Mesendoderm (in vitro differentiated cells): ENCODE results near the gene ALPK1. TPM values are rescaled to one million over a fixed set of nuclear protein-coding genes. Genes with fewer than 3 reads are reported as not detected.

Experiments used
- DNase-seq: peaks from one replicate; pipeline ENCODE4 v3.0.0; 2013
- H2AK5ac ChIP-seq: 2 replicates; pipeline ENCODE4 v1.6.1; 2013; ENCODE audit warnings: low read length, inconsistent platforms
- H2BK120ac ChIP-seq: 2 replicates; pipeline ENCODE4 v1.6.1; 2013; ENCODE audit warnings: low read depth, mild to moderate bottlenecking, low read length, moderate library complexity, mixed read lengths
- H2BK15ac ChIP-seq: replicated peaks from 2 replicates; pipeline ENCODE4 v1.6.1; 2013; ENCODE audit warnings: low read depth, mild to moderate bottlenecking, moderate library complexity
- H2BK5ac ChIP-seq: 2 replicates; pipeline ENCODE4 v1.6.1; 2013; ENCODE audit warnings: low read length, inconsistent platforms
- H3K18ac ChIP-seq: 2 replicates; pipeline ENCODE4 v1.6.1; 2013; ENCODE audit warnings: mild to moderate bottlenecking, low read length, mixed read lengths
- H3K23ac ChIP-seq: one replicate; pipeline ENCODE4 v1.6.1; 2013; ENCODE audit warnings: low read length
- H3K27ac ChIP-seq: 2 replicates; pipeline ENCODE4 v1.5.1; 2013; ENCODE audit warnings: low read depth, mild to moderate bottlenecking, inconsistent platforms, low read length, moderate library complexity
- H3K27me3 ChIP-seq: 2 replicates; pipeline ENCODE4 v1.6.1; 2013; ENCODE audit warnings: low read length, control low read depth, mild to moderate bottlenecking, inconsistent platforms; ENCODE audit not compliant: insufficient read depth, poor library complexity
- H3K36me3 ChIP-seq: 2 replicates; pipeline ENCODE4 v1.6.1; 2013; ENCODE audit warnings: low read length, inconsistent platforms; ENCODE audit not compliant: control insufficient read depth, insufficient read depth
- H3K4ac ChIP-seq: one replicate; pipeline ENCODE4 v1.6.1; 2013; ENCODE audit warnings: low read depth, mild to moderate bottlenecking, low read length, moderate library complexity
- H3K4me1 ChIP-seq: 2 replicates; pipeline ENCODE4 v1.6.1; 2013; ENCODE audit warnings: low read depth, low read length, inconsistent platforms; ENCODE audit not compliant: control insufficient read depth
- H3K4me2 ChIP-seq: 2 replicates; pipeline ENCODE4 v1.6.1; 2013; ENCODE audit warnings: low read length
- H3K4me3 ChIP-seq: 2 replicates; pipeline ENCODE4 v1.5.1; 2013; ENCODE audit warnings: mild to moderate bottlenecking, low read length
- H3K56ac ChIP-seq: one replicate; pipeline ENCODE4 v1.6.1; 2013; ENCODE audit warnings: low read length
- H3K79me1 ChIP-seq: 2 replicates; pipeline ENCODE4 v1.6.1; 2013; ENCODE audit warnings: low read length, inconsistent platforms
- H3K79me2 ChIP-seq: 2 replicates; pipeline ENCODE4 v1.6.1; 2013; ENCODE audit warnings: mild to moderate bottlenecking, low read length; ENCODE audit not compliant: control insufficient read depth, insufficient read depth
- H3K9ac ChIP-seq: 2 replicates; pipeline ENCODE4 v1.6.1; 2013; ENCODE audit warnings: low read length, inconsistent platforms
- H4K5ac ChIP-seq: one replicate; pipeline ENCODE4 v1.6.1; 2013; ENCODE audit warnings: low read length
- H4K8ac ChIP-seq: one replicate; pipeline ENCODE4 v1.6.1; 2013; ENCODE audit warnings: low read depth, mild to moderate bottlenecking, control low read depth, low read length, moderate library complexity
- WGBS: extraction: QIAGEN DNeasy Blood & Tissue Kit; methylation state at CpG from one replicate; pipeline ENCODE4 v1.1.7; 2013; ENCODE audit warnings: low lambda C conversion rate, missing lambda C conversion rate; ENCODE audit not compliant: insufficient coverage; ENCODE audit errors: extremely low coverage; 5-methylcytosine and 5-hydroxymethylcytosine counted together
- polyA plus RNA-seq, 2 experiments: library from polyadenylated mRNA; stranded (reverse); fragments of 200-250 nt; gene quantifications; one replicate each; pipeline ENCODE4 v1.2.3, GENCODE V29; 2013

Gene ALPK1
- 0.10 TPM for polyA plus RNA-seq (2013, experiment 1 of 2)
- 0.28 TPM for polyA plus RNA-seq (2013, experiment 2 of 2)

DNA sequence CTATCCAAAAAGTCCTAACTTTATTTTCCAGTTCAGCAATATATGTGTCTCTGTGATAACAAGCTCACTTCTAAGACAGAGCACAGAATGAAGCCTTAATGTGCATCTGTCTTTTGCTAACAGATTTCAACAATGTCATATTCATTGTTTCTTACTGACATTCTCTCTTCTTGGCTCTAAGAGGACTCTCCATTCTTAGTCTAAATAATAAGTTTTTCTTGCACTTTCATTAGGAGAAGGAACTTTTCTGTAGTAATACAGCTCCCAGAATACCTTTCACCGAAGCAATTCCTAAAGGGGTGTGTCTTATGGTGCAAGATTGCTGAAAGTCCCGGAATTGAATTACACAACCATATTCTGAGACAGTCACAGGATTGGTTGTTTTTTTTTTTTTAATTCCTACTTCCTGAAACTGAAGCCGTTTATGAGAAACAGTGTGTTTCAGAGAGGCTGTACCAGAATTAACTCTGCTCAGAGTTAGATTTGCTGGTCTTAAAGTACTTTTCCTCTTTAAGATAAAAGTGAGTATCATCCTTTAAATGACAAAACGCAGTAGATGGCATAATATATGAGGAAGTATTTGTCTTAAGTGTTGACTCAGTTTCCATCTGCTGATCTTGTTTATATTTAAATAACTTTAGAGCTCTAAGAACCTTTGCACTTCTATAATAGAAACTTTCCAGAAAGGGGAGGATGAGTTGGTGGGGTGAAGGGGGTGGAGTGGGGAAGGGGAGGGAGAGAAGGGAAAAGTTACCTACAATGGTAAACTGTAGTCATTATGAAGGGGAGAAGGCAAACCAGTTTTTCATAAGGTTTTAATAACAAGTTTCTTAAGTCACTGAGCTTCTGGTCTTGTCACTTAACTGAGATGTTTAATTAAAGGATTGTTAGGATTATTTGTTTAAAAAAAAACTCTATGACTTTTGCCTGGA is at the start of gene ALPK1:
Gene ALPK1 (plus strand): TSS at position 421 of the 932 bp plus-strand sequence.
- H4K8ac ChIP-seq = no peak within 1 kb of the TSS
- H3K4me2 ChIP-seq = no peak within 1 kb of the TSS
- H2BK15ac ChIP-seq = no peak within 1 kb of the TSS
- no peak within 1 kb of the TSS for H3K18ac ChIP-seq
- H2BK5ac ChIP-seq = no peak within 1 kb of the TSS
- no peak within 1 kb of the TSS for H3K9ac ChIP-seq
- WGBS = no CpG with 5 or more reads among the region's 4 CpGs
- no peak for DNase-seq
- no peak within 1 kb of the TSS for H3K4me3 ChIP-seq
- no peak within 1 kb of the TSS for H4K5ac ChIP-seq
- no peaks in the 10 kb centered on the region for H3K27me3 ChIP-seq
- no peak within 1 kb of the TSS for H3K23ac ChIP-seq
- no peak within 1 kb of the TSS for H3K56ac ChIP-seq
- no peaks in the 10 kb centered on the region for H3K36me3 ChIP-seq
- no peak within 1 kb of the TSS for H2BK120ac ChIP-seq
- no peak within 1 kb of the TSS for H3K4ac ChIP-seq
- no peaks in the 10 kb centered on the region for H3K79me2 ChIP-seq
- H3K79me1 ChIP-seq = no peaks in the 10 kb centered on the region
- no peaks in the 10 kb centered on the region for H3K4me1 ChIP-seq
- H2AK5ac ChIP-seq = no peak within 1 kb of the TSS
- no peak within 1 kb of the TSS for H3K27ac ChIP-seq

DNA sequence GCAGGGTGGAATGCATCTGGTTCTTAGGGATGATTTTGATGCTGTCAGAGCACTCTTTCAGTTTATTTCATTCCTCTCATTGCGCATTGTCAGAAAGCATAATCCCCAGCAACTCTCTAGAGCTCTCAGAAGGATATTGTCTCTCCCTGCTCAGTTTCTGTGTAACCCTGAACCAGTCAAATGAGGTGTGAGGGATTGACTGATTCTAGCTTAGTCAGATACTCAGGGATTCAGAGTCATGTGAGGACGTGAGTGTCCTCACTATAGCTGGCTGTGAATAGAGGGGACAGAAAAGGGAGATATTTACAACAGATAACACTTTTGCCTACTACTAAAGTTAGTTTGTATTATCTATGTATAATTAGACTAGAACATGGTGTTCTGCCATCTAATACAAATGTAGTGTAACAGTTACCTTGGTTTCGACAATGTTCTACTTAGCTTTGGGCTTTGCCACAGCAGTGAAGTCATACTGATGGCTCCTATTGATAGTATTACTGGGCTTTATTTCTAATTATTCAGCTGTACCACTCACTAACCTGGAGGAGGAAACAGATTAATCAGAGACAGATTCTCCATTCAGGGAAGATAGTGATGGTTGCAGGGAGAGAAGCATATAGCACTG is 46.0 kb upstream of the ALPK1 start:
- WGBS = no CpG with 5 or more reads among the region's 3 CpGs
- Histone ChIP-seq H3K9ac (no peak overlapping the region), H4K8ac (no peak overlapping the region), H2BK5ac (no peak overlapping the region), H3K27me3 (no peaks in the 10 kb centered on the region), H3K79me2 (peaks cover 3% of the 10 kb centered on the region), H2BK15ac (no peak overlapping the region), H3K23ac (no peak overlapping the region), H3K4me1 (no peaks in the 10 kb centered on the region), H3K18ac (no peak overlapping the region), H3K4me2 (no peak overlapping the region), H3K27ac (no peak overlapping the region), H3K36me3 (no peaks in the 10 kb centered on the region), H3K4me3 (no peak overlapping the region), H2AK5ac (no peak overlapping the region), H3K79me1 (no peaks in the 10 kb centered on the region), H4K5ac (no peak overlapping the region), H3K4ac (no peak overlapping the region), H3K56ac (no peak overlapping the region), H2BK120ac (no peak overlapping the region)
- peak; percentile 26 for DNase-seq

DNA sequence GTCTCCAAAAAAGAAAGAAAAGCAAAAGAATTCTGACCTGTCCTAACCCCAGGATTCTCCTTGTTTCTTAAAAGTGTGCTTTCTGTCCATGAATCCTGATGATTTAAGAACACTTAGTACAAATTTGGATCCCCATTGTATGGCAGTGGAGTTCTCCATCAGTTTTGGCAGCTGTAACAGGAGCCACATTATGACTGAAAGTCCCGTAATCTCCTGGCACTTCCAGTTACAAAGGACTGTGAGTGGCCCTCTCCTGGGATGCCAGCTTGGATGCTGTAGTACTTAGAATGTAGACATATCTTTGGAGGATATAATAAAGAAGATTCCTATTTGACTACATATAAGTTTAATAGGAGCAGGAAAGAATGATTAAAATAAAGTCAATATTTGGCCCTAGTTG is 44.9 kb upstream of the ALPK1 start:
- Histone ChIP-seq H3K18ac (no peak overlapping the region), H3K27me3 (no peaks in the 10 kb centered on the region), H3K4me3 (no peak overlapping the region), H3K56ac (no peak overlapping the region), H3K4me2 (no peak overlapping the region), H3K27ac (no peak overlapping the region), H2AK5ac (no peak overlapping the region), H3K36me3 (no peaks in the 10 kb centered on the region), H3K79me1 (no peaks in the 10 kb centered on the region), H2BK15ac (no peak overlapping the region), H3K79me2 (peaks cover 3% of the 10 kb centered on the region), H3K4ac (no peak overlapping the region), H3K4me1 (no peaks in the 10 kb centered on the region), H4K5ac (no peak overlapping the region), H3K23ac (no peak overlapping the region), H4K8ac (no peak overlapping the region), H2BK5ac (no peak overlapping the region), H3K9ac (no peak overlapping the region), H2BK120ac (no peak overlapping the region)
- no CpG with 5 or more reads among the region's 1 CpG for WGBS
- no peak for DNase-seq

DNA sequence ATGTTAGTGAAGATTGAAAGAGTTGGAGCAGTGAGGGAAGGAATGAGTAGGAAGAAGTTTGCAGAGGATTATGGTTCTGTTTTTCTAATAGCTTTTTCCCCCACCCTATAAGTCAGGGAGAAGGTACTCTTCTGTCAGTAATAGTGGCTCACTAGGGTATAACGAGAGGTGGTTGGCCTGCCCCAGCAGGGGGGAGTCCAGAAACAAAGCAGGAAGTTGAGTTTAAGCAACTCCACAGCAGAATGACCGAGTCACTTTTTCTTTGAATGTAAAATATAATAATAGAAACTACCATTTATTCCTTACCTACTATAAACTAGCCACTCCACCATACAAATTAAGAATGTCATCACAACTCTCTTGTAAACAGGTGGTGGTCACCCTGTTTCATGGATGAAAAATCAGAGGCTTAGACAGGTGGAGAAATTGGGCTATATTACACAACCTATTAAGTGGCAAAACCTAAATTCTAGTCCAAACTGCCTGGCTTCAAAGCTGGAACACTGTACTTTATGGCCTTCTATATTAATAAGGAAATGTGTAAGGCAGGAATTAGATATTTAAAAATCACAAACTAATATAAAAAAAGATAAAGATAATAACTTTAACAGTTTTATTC is 43.7 kb upstream of the ALPK1 start:
- Histone ChIP-seq H3K4me2 (no peak overlapping the region), H3K23ac (no peak overlapping the region), H4K5ac (no peak overlapping the region), H2BK5ac (no peak overlapping the region), H3K9ac (no peak overlapping the region), H3K18ac (no peak overlapping the region), H4K8ac (no peak overlapping the region), H3K4ac (no peak overlapping the region), H3K79me1 (no peaks in the 10 kb centered on the region), H2AK5ac (no peak overlapping the region), H3K56ac (no peak overlapping the region), H3K79me2 (peaks cover 3% of the 10 kb centered on the region), H3K4me1 (no peaks in the 10 kb centered on the region), H2BK15ac (no peak overlapping the region), H3K36me3 (no peaks in the 10 kb centered on the region), H2BK120ac (no peak overlapping the region), H3K4me3 (no peak overlapping the region), H3K27ac (no peak overlapping the region), H3K27me3 (no peaks in the 10 kb centered on the region)
- WGBS = no CpG with 5 or more reads among the region's 2 CpGs
- DNase-seq = peak; percentile 32

DNA sequence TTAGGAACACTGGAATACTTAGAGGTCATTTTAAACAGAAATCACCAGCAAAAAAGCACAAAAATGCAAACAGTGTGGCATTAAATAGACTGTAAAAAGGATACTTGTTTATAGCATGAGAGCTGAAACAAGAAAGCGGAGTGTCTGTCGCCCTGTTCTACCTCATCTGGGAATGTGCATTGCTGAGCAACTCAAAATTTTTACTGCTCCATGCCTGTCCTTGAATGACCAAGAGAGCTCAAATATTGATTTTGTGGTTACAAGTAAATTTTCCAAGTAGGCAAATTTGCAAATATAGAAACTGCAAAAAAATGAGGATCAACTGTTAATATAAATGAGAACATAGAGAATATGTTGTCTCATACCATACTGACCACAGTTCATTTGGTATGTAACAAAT is 40.1 kb upstream of the ALPK1 start:
- H2BK15ac ChIP-seq = no peak overlapping the region
- no CpG with 5 or more reads among the region's 2 CpGs for WGBS

More for the DNA sequence above, 40.1 kb upstream of the ALPK1 start:
- Histone ChIP-seq H3K4me1 (no peaks in the 10 kb centered on the region), H3K36me3 (no peaks in the 10 kb centered on the region), H3K4me2 (no peak overlapping the region), H4K8ac (no peak overlapping the region), H4K5ac (no peak overlapping the region), H3K56ac (no peak overlapping the region), H3K4ac (no peak overlapping the region), H2BK120ac (no peak overlapping the region), H3K27ac (no peak overlapping the region), H2AK5ac (no peak overlapping the region), H2BK5ac (no peak overlapping the region), H3K4me3 (no peak overlapping the region), H3K18ac (no peak overlapping the region), H3K79me2 (no peaks in the 10 kb centered on the region), H3K23ac (no peak overlapping the region), H3K79me1 (no peaks in the 10 kb centered on the region), H3K9ac (no peak overlapping the region), H3K27me3 (no peaks in the 10 kb centered on the region)
- no peak for DNase-seq
